SKM-1 treated with dmso at 0.1 percent for 144 hours (cell line): ENCODE data around the gene BTAF1.
"Not testable (repeated sequence)": the region's sequence is repeated elsewhere in the genome, so short reads cannot be mapped to it uniquely, and the experiment has no call there.

Experiments used
- DNase-seq: peaks from one replicate; lab custom pipeline; 2025; ENCODE audit not compliant: unreplicated experiment; lab: John Stamatoyannopoulos, UW

The BTAF1 gene

GRCh38 chr10:91923371-91924211 lies at the start of gene BTAF1:
TSS of gene BTAF1 (plus strand) at chr10:91923770. CDS start at chr10:91924077, 307 bp downstream.
- DNase-seq = peak; percentile 72

- no peak for DNase-seq
Measured at GRCh38 chr10:91875156-91875555, 48.4 kb upstream of the BTAF1 start.

- DNase-seq = no peak
Measured at GRCh38 chr10:91875779-91876178, 47.8 kb upstream of the BTAF1 start.

- no peak for DNase-seq
Measured at GRCh38 chr10:91879515-91880170, 43.9 kb upstream of the BTAF1 start.

GRCh38 chr10:91880310-91880709 lies 43.3 kb upstream of the BTAF1 start:
- no peak for DNase-seq

- no peak for DNase-seq
Measured at GRCh38 chr10:91883549-91884444, 39.8 kb upstream of the BTAF1 start.

- DNase-seq = no peak
Measured at GRCh38 chr10:91884536-91884935, 39.0 kb upstream of the BTAF1 start.

GRCh38 chr10:91885362-91886079 lies 38.0 kb upstream of the BTAF1 start:
- no peak for DNase-seq

GRCh38 chr10:91886954-91887271 lies 36.7 kb upstream of the BTAF1 start:
- no peak for DNase-seq

- no peak for DNase-seq
Measured at GRCh38 chr10:91887272-91888076, 36.1 kb upstream of the BTAF1 start.

- DNase-seq = no peak
Measured at GRCh38 chr10:91891125-91892001, 32.2 kb upstream of the BTAF1 start.

- no peak for DNase-seq
Measured at GRCh38 chr10:91893051-91893450, 30.5 kb upstream of the BTAF1 start.

- not testable (repeated sequence) for DNase-seq
Measured at GRCh38 chr10:91894261-91894685, 29.3 kb upstream of the BTAF1 start.

- no peak for DNase-seq
Measured at GRCh38 chr10:91896212-91896756, 27.3 kb upstream of the BTAF1 start.

- DNase-seq = no peak
Measured at GRCh38 chr10:91897421-91897820, 26.1 kb upstream of the BTAF1 start.

GRCh38 chr10:91901784-91902677 lies 21.5 kb upstream of the BTAF1 start:
- DNase-seq = peak; percentile 90

- DNase-seq = no peak
Measured at GRCh38 chr10:91907033-91907594, 16.5 kb upstream of the BTAF1 start.
